Kidney capillary endothelial cell (primary cell): ENCODE measurements around the gene ITGA8.
"Not testable (repeated sequence)": the region's sequence is repeated elsewhere in the genome, so short reads cannot be mapped to it uniquely, and the experiment has no call there.

Experiments used
- DNase-seq: peaks from one replicate; pipeline ENCODE4 v3.0.0-alpha.2; 2018; ENCODE audit warnings: low spot score

Gene ITGA8

GRCh38 chr10:15557168-15557567, 162.6 kb downstream of the ITGA8 start:
- not testable (repeated sequence) for DNase-seq

DNA sequence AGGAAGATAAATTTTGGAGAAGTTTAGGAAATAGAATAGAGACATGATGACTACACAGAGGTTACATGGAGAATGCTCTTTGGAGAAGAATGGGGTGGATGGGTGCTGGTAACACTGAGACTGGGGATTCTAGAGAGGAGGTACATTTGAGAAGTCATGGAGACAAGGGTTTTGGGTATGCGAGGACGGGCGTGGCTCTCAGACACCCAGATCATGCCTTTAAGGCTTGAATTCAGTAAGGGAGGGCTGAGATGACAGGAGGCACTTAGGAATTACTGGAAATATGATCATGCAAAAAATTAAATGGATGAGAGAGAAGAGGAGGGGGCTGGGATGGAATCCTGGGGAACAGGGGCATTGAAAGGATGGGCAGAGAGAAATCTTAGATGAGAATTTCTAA, 168.8 kb downstream of the ITGA8 start:
- DNase-seq: no peak

DNA sequence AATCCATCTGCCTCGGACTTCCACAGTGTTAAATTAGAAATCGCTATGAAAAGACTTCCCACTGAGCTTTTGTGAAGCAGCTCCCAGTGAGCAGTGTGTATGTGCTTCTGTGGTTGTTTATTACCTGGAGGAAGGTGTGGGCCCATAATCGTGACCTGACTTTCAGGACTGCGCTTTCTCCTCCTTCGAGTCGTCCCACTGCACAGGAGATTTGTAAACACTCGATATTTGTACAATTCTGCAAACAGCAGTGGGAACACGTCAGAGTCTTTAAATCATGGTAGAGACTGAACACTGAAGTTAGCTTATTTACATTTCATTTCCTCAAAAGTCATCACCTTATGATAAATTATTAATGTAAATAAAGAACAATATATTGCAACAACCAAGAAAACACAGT, 171.4 kb downstream of the ITGA8 start:
- DNase-seq: no peak

DNA sequence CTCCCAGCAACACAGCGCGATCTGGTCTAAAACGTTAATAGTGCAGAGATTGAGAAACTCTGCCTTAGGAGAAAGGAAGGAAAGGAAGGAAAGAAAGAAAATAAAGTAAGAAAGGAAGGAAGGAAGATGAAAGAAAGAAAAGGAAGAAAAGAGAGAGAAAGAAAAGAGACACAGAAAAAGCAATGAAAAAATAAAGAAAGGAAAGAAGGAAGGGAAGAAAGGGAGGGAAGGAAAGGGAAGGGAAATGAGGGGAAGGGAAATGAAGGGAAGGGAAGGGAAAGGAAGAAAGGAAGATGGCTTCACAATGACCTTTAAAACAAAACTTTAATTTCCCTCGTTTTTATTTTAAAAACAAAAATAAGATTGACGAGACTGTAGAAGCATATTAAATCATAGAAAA, 173.1 kb downstream of the ITGA8 start:
- DNase-seq: no peak

GRCh38 chr10:15545884-15546283, 173.8 kb downstream of the ITGA8 start:
- no peak for DNase-seq

DNA sequence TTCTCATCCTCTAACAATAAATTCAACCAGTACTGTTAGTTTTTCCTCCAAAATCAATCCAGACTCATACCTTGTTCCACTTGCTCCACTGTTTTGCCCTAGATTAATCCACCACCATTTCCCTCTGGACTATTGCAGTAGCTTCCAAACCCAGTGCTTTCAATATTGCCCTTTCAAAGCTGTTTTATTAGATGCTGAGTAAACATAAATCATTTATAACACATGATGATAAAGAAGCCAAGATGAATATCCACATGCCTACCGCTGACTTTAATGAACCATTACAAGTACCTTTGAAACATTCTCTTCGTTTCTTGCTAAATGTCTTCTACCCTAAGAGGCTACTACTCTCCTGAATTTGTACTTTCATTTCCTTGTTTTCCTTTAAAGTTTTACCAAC, 174.5 kb downstream of the ITGA8 start:
- DNase-seq: no peak

DNA sequence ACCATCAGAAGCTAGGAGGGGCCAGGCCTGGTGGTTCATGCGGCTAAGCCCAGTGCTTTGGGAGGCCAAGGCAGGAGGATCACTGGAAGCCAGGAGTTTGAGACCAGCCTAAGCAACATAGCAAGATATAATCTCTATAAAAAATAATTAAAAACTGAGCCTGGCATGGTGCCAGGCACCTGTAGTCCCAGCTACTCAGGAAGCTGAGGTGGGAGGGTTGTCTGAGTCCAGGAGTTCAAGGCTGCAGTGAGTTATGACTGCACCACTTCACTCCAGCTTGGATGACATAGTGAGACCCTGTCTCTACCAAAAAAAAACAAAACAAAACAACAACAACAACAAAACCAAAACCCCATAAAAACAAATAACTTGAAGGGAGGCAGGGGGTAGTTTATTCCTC, 175.7 kb downstream of the ITGA8 start:
- no peak for DNase-seq

DNA sequence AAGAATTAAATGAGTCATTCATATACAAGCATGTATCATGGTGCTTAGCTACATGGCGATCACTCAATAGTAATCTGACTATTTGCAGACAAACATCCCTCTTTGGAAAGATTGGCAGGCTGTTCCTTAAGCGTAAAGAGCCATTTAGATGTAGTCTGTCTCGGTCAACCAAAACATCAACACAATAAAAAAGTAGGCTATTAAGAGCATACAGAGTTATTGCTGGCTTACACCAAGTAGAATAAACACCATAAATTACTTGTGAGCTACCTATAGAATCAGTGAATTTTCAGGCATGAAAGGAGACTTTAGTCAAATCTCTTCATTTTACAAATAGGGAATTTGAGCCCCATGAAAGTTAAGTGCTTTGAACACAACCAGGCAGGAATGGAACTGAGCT, 176.9 kb downstream of the ITGA8 start:
- DNase-seq: no peak

DNA sequence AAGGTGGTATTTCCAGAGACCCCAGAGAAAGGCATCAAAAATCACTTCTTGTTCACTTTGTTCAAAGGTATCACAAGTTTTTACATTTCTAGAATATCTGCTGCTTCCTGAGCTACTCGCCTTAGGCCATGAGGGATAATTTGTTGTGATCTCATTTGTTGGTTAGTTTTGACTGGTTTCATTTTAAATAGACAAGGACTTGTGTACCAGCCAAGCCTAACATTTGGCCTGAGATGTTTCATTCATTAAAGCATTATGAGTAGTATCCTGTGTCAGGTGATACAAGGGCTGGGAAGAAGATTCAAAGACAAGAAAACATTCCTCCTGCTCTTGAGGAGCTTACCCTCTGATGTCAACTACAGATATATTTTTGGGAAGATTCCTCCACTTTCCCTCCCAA, 178.3 kb downstream of the ITGA8 start:
- DNase-seq: no peak

DNA sequence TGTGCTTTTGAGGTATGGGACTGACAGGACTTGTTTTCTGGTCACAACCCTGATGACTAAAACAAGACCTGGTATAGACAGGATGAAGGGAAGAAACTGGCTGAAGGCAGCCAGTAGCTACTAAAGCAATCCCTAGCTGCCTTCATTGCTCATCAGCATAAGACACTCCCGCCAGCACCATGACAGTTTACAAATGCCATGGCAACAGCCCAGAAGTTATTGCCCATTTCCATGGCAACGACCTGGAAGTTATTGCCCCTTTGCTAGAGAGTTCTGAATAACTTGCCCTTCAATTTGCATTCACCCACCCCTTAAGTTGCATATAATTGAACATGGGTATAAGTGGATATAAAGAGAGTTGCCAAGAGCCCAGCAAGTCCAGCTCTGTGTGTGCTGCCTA, 179.0 kb downstream of the ITGA8 start:
- no peak for DNase-seq

DNA sequence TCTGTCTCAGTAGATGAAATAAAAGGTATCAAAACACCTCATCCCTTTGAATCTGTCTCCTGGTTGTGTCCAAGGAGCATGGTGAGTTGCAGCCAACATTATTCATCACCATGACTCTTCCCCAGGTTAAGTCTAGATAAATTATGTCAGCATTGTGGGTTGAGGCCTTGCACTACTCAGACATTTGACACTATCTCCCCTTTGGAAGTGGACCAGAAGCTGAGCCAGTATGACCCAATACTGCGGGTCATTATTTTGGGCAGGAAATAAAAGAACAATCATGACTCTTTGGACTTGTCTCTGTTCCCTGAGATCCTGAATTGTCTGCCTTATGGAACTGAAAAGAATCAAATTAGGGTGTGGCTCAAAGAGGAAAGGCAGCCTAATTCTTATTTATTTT, 180.5 kb downstream of the ITGA8 start:
- no peak for DNase-seq

DNA sequence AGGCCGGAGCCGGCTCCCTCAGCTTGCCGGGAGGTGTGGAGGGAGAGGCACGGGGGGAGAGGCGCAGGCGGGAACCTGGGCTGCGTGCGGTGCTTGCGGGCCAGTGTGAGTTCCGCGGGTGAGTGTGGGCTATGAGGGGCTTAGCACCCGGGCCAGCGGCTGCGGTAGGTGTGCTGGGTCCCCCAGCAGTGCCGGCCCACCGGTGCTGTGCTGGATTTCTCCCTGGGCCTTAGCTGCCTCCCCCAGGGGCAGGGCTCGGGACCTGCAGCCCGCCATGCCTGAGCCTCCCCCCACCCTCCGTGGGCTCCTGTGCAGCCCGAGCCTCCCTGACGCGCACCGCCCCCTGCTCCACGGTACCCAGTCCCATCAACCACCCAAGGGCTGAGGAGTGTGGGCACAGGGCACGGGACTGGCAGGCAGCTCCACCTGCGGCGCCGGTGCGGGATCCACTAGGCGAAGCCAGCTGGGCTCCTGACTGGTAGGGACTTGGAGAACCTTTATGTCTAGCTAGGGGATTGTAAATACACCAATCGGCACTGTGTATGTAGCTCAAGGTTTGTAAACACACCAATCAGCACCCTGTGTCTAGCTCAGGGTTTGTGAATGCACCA, 184.7 kb downstream of the ITGA8 start:
- not testable (repeated sequence) for DNase-seq

DNA sequence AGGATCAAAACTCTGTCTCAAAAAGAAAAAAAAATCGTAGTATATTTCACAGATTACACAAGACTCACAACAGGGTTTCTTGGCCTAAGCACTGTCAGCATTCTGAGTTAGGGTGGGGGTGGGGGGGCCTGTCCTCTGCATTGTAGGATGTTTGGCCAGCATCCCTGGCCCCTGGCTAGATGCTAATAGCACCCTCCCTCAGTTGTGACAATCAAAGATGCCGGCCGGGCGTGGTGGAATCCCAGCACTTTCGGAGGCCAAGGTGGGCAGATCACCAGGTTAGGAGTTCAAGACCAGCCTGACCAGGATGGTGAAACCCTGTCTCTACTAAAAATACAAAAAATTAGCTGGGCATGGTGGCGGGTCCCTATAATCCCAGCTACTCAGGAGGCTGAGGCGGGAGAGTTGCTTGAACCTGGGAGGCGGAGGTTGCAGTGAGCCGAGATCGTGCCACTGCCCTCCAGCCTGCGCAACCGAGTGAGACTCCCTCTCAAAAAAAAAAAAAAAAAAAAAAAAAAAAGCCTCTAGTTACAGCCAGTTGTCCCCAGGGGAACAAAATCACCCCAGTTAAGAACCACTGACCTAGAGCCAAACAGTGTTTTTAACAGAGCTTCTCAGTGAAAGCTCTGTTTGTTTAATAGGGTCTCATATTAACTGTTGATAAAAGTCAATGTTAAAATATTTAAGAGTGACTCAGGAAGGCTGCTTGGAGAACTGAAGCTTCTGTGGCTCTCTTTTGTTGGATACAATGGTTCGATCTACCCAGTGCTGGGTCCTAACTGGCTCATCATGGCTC, 187.6 kb downstream of the ITGA8 start:
- no peak for DNase-seq

- no peak for DNase-seq
Observed at GRCh38 chr10:15528859-15529239, 190.9 kb downstream of the ITGA8 start.

- no peak for DNase-seq
Observed at GRCh38 chr10:15526754-15527153, 193.0 kb downstream of the ITGA8 start.

DNA sequence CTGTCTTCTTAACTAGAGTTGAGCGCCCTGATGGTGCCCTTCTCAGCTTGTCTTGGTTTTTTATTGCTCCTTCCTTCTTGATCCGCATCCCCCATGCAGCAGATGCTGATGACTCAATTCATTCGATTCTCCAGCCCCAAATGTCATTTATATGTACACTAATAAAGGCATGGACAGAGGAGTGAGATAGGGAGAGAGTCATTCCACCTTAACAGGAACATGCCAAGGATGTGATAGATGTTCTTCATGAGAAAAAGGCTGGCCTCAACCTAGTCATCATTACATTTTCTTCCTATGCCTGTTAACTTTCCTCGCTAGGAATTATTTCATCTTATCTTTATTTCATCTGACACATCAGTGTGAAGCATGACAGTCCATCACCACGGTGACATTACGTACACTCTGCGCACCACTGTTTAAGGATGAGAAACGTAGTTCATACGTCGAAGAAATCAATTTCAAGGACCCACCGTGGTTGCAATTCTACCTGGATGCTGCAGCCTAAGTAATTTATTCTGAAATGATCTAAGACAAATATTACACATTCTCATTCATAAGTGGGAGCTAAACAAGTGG, 198.3 kb downstream of the ITGA8 start:
- no peak for DNase-seq

- DNase-seq: no peak
Observed at GRCh38 chr10:15518250-15518649, 201.5 kb downstream of the ITGA8 start.

- no peak for DNase-seq
Observed at GRCh38 chr10:15516256-15517085, 203.3 kb downstream of the ITGA8 start.

DNA sequence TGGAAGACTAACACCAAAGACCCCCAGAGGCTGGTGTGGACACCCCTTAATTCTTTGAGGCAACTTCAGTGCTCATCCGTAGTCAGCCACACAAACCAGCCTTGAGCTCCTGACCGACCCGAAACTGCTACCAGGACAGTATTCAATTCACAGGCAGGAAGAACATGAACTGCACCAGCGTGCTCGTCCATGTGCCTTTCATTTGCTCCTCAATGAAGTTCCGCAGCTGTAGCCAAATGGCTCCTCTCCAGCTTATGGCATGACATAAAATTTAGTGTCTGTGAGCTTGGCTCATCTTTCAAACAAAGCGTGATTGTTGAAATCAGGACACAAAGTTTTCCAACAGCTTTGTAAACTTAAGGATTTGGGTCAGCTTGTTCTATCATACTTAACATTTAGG, 204.5 kb downstream of the ITGA8 start:
- DNase-seq: no peak

GRCh38 chr10:15510963-15511362, 208.8 kb downstream of the ITGA8 start:
- no peak for DNase-seq

DNA sequence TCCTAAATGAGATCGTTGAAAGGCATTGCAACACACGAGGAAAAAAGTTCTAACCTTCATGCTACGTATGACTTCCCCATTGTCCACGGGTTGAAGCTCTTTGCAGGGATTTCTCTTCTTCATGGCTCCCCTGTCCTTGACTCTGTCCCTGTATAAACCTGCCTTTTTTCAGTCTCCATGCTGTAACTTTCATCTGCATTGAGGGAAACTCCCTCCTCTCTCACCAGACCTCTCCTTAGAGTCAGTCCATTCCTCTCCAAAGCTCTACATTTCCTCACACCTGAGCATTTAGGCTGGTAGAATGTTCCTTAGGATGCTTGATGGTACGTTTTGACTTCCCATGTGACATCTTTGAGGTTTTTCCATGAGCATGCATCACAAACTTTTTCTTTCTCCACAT, 214.4 kb downstream of the ITGA8 start:
- DNase-seq: no peak

DNA sequence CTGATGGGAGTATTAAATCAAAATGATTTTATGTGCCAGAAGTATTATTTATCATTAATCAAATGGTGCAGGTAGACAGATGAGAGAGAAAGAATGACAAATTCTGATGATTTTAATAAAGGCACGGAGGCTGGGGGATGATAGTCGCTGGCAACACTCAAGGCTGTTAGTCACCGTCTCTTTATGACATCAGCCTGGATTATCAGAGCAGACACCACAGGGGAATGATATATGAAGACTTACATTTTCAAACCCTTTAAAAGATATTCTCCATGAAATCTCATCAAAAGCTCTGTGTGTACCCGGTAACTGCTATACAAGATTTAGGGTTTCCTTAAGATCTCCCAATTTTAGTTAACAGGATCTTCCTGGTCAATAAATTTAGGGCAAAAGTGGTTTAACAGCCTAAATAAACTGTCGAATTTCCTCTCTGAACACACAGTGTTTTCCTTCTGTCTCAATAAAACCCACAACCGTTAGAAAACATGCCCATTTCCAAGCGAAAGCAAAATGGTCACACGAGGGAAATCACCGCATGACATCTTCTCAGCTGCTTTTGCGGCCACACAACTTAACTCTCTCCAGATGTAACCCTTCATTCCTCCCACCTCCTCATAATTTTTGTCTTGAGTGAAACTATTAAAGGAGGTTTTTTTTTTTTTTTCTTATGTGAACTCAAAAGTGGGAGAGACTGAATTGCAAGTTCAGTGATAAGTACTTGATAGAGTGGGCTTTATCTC, 215.5 kb downstream of the ITGA8 start:
- DNase-seq: no peak
